GM19023 (cell line): ENCODE data around the gene HCFC1.

Source experiments
- ATAC-seq: cut with Tn5 transposase; IDR thresholded peaks from one replicate; pipeline ENCODE4 v1.9.1; 2021; ENCODE audit warnings: mild to moderate bottlenecking, moderate library complexity; ENCODE audit not compliant: unreplicated experiment

The HCFC1 gene

DNA sequence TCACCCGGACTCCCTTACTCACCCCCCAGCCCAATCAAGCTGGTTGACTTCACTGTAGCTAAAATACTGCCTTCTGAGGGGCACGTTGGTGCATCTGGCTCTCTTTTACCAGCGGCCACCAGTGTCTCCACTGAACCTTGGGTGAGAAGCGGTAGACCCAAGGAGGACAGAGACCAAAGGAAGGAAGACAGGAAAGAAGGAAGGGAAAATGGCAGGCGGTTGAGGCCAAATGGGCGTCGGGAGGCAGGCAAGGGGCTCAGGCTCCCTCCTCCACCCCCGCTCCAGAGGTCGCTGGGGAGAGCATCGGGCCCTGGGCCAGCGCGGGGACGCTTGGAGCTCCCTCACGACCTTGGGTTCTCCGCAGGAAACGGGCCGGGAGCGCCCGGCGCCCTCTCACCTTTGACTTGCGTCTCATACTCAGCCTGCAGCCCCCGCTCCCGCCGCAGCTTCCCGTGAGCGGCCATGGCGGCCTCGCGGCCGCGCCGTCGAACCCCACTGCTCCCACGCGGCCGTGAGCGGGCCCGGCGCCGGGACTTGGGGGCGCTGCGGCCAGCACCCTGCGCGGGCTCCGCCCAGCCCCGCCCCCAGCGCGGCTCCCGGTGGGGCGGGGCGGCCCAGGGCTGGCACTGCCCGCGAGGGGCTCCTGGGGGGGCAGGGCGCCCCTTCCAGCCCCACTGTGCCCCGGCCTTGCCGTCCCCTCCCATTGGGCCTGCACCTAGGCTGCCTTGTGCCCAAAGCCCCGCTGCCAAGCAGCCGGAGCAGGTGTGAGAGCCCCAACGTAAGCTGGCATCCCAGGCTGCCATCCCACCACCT is 45.7 kb downstream of the HCFC1 start, which contains the start of gene ARHGAP4:
Gene ARHGAP4, minus strand, starts transcription at position 526 of the 813 bp plus-strand sequence. Its CDS starts 62 bp downstream, at position 464.
- ATAC-seq, result no peak

DNA sequence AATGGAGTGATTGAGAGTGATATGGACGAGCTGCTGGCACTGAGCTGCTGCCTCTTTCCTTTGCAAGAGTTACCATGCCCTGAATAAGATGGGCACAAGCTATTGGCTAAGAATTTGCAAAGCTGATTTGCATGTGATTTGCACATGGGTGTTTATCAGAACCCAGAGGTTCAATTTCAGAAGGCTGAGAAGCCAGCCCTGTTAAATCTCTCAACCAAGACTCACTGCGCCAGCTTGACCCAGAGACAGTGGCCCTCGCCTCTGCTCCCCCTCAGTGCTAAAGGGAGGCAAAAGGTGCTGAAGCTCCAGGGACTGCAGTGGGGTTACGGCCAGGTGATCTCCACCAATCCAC is 46.3 kb downstream of the HCFC1 start:
- ATAC-seq, result no peak

DNA sequence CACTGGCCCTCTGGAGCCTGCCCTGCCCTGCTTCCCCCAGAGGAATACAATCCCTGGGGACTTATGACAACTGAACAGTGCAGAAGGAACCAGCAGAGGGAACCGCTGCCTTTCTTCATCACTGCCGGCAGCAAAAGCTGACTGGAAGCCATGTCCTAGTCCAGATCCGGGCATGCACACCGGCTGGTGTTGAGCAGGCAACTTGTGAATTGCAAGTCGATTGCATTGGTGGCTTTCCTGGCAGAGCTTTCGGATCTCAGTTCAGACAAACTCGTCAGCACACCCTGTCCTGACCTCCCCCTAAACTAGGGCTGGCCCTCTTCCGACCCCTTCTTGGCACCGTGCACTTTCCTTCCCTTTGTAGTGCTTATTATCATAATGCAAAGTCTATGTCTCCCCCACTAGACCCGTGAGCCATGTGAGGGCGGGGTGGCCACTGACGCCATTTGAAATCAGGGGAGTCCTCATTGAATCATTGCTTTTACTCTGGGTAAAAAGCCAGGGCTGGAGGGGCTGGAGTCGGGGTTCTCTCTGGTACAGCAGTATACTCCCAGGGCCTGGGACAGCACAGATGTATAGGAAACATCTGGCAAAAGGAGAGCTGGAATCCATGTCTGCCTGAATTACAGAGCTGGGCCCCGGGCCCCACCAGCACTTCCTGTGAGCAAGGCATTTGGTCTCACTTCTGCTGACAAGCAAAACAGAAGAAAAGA is 47.3 kb downstream of the HCFC1 start:
- no peak for ATAC-seq

DNA sequence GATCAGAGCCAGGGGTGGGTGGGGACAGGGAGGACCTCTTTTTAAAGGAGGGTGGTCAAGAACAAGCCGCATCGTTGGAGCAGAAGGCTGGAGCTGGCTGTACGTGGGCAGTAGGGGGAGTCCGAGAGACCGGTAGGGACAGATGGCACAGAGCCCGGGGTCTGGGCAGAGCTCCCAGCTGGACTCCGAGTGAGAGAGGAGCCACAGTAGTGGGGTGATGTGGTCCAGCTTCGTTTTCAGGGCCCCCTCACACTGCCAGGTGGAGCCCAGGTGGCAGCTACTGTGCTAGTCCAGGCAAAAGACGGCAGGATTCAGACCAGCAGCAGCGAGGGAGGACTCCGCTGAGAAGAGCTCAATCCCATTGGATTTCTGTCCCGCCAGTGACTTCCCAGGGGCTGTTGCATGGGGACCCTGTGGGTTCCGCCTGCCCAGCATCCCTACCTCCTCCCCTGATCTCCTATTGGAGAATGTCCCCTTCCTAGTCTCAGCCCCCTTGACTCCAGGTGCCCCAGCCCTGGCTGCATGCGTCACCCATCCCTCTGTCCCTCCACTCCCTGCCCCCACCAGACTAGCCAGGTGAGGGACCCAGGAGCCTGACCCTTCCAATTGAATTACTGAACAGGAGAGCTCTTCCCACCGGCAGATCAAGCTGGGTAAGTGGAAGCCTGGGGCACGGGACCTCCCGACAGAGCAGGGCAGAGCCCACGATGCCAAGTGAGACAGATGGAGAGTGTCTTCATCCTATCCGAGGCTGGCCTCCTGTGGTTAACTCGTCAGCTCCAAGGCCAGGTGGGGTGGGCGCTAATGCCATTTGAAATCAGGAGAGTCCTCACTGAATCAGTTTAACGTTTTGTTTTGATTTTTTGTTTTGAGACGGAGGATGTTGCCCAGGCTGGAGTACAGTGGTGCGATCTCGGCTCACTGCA is 48.4 kb downstream of the HCFC1 start:
- ATAC-seq, result no peak

DNA sequence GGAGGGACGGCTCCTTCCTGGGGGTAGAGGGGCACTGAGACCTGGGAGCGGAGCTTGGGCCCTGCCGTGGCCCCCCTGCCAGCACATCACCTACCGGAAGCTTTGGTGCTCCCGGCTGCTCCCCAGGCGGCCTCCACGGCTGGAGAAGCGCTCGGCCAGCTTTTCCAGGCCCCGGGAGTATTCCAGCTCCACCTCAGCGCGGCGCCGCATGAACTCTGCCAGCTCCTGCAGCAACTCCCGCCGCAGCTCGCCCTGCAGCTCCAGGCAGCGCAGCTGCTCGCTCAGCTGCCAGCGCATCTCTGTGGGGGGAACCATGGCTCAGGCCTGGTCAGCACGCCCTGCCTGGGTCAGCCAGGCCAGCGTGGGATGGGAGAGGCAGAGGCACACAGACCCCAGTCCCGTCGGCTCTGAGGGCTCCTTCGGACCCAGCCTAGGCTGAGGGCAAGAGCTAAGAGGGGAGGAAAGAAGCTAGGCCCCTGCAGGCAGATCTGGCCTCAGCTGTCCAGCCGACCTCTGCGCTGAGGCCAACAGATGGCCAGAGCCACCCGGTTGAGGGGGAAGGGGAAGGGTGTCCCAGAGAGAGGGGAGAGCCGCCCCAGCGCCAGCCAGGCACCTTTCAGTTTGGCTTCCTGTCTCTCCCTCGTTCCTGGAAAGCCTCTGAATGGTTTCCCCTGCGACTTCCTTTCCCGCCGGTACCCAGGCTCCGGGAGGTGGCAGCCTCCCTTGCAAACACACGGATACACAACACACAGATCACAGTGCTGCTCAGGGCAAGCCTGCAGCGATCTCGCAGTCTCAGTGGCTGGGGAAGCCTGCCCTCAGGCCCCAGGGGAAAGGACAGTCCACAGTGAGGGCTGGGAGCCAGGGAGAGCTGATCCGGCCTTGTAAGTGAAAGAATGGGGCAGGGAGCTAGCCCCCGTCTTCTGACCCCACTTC is 49.8 kb downstream of the HCFC1 start:
- ATAC-seq, result no peak

DNA sequence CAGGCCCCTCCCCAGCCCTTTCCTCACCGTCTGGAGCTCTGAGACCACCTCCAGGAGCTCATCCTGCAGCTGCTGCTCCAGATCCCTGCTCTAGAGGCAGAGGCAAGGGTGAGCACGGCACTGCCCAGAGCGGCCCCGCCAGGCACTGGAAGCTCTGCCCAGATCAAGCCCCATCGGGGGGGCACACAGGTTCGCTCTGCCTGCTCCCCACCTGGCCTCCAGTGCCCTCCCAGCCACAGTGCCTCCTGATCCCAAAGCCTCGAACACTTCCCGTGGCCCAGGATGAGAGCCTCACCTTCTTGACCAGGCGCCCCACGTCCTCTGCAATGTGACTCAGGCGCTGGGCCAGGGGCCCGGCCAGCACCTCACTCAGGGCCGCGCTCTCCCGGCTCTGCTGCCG is 50.5 kb downstream of the HCFC1 start:
- no peak for ATAC-seq

DNA sequence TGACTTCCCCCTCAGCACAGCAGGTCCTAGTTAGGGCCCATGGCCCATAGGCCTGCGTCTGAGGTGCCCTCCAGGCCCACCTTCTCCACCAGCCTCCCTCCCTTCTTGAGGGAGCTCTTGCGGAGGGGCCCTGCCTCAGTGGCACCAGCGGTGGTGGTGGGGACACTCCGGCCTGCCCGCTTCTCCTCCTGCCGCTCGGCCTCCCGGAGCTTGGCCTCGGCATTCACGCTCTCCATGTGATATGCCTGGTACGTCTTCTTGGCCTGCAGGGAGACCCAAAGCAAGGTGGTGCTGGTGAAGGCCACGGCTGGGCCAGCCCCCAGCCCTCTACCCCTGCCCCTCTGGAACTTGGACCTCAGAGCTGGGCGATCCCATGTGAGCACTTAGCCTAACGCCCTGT is 51.1 kb downstream of the HCFC1 start:
- no peak for ATAC-seq

DNA sequence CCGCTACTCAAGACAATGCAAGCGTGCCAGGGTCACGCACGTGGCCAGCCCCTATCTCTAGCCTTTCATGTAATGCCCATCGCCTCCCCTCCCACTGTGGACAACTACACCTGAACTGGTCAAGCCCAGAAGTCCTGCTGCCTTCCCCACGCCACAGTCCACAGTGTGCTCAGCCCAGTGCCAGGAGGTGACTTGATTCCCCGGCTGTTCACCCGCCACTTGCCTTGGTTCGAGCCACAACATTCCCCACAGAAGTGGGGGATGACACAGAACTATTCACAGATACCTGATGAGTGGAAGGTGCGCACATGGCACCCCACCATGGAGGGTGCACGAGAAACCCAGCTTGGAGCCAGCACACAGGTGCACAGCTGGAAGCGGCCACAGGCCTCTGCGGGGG is 52.3 kb downstream of the HCFC1 start:
- no peak for ATAC-seq

DNA sequence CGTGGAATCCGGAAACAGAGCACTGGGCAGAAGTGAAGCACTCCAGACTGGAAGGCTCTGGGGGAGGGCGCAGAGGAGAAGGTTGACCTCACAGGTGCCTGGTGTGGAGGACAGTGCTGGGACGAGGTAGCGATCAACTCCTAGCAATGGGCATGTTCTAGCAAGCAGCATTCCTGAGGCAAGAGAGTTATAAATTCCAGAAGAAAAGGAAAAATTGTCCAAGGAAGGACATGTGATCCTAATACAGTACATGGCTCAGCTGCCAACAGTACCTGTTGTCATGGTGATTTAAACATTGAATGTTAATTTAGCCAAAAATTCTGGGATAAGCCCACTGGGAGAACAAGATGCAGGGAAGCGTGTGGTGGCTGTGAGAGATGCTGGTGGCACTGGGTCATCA is 53.7 kb downstream of the HCFC1 start:
- ATAC-seq, result no peak

DNA sequence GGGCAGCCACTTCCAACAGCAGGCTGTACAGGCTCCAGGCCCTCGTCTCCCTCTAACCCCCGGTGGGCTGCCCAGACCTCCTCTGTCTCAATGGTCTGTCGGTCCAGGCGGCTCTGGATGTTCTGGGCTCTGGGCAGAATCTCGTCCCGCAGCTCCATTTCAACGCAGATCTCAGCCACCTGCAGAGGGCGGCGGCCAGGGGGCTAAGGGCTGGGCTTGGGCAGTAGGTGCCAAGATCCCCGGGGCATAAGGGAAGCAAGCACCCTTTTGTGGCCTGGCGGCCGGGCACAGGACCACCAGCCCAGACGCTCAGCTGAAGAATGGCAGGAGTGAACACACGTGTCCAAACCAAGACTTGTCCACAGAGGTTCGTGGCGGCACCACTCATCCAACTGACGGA is 57.9 kb downstream of the HCFC1 start:
- ATAC-seq, result no peak

DNA sequence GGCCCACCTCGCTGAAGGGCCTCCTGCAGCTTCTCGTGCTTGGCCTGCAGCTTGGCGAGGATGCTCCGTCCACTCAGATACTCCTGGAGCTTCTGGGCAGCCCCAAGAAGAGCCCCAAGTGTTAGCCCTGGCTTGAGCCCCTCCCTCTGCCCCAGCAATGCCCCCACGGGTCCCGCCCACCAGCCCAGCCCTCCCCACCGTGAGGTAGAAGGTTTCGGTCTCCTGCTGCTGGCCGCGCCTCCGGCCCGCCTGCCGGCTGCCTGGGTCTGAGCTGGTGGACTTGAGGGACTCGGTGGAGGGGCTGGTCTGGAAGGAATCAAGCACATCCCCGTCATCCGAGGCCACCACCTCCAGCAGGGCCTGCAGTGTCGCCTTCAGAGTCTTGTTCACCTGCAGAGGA is 58.4 kb downstream of the HCFC1 start:
- ATAC-seq, result no peak

DNA sequence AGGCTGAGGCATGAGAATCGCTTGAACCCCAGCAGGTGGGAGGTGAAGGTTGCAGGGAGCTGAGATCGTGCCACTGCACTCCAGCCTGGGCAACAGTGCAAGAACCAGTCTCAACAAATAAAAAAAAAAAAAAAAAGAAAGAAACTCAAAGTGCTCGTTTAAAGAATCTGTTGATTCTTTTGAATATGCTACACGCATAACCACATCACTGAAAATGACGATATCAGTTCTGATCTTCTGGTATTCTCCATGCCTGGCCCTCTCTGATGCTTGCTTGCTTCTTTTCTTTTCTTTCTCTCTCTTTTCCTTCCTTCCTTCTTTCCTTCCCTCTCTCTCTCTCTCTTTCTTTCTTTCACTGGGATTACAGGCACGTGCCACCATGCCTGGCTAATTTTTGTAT is 59.8 kb downstream of the HCFC1 start:
- no peak for ATAC-seq

DNA sequence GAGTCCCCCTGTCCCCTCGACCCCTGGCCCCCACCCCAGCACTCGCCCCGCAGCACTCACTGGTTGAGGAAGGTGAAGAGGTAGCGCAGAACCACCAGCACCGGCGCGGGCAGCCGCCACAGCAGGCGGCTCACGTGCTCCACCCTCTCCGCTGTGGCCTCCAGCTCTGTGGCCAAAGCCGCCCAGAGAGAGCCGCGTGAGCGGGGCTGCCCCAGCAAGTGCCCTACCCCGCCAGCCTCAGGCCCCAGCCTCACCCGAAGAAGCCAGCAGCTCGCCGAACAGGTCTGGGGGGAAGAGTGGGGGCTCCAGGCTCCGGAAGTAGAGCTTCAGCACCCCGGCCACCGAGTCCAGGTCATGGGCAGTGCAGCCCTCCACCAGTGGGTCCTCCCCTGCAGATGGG is 61.2 kb downstream of the HCFC1 start:
- ATAC-seq, result no peak

DNA sequence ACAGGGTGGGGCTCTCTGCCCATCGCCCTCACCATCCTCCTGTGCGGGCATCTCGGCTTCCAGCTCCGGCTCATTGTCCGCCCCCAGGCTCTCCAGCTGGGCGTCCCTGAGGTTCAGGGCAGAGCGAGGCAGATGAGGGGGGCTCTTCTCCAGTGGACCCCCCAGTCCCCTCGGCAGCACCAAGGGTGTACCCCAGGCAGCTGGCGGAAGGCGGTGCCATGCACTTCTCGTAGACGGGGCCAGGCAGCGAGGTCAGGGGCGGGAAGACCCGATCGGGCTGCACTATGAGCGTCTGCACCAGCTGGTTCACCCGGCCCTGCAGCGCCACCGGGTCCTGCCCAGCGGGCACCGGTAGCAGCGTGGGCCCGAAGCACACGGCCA is 61.6 kb downstream of the HCFC1 start:
- no peak for ATAC-seq

DNA sequence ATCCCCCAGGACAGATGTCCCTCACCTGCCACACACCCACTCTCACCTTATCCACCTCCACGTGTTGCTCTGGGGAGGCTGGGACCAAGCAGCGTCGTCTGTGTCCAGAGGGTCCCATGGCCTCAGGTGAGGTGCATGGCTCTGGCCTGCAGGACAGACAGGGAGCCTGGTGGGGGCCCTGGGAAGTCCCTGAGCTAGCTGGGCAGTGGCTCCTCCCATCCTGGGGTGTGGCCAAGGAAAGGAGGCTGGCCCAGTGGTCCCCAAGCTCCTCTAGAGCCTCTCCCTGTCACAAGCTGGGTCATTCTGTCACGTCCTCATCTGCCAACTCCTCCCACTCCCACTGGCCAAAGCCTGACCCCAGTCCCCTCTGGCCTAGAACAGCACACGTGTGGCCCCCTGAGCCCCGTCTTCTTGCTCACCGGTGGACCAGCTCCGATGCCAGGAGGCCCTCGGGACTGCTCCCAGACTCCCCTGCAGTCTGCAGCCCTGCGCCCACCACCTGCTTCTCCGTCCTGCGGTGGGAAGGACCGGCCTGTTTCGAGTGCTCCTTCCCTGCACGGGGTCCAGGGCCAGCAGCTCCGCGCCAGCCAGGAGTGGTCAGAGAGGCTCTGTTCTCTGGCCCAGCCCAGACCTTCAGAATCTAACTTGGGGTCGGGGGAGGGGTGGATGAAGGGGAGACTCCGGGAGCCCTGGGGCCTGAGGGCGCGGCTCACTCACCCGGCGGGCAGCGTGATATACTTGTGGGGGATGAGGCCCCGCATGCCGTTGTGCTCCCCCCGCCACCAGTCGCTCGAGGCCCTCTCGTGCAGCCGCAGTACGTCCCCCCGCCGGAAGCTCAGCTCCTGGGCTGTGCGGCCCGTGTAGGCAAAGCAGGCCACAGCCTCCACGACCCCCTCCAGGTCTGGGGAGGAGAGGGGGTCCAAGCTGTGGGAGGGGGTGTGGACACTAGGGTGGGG is 62.3 kb downstream of the HCFC1 start:
- ATAC-seq, result no peak

DNA sequence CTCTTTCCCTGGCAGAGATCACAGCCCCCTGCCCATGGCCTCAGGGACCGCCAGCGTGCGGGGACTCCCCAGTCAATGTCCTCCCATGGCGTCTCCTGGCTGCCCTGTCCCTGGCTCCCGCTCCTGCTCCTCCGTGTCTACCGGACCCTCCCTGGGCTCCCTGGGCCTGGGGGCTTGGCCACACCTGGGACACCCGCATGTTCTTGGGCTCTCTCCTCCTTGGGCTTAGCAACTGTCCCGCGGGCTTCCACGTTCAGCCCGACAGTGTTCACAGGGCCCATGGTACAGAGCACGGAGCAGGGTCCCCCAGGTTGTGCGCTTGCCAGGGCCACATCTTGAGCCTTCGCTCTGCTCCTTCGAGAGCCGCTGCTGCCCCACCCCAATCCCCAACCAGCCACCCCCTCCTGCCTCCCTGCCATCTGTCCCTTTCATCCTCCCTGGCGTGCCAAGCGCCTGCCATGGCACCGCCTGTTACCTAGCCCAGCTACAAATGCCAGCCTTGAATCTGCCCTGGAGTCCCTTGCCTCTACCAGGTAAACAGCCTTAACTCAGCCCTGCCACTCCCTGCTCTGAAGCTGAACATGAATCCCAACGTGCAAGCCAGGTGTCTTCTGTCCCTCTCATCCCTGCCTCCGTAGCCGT is 63.3 kb downstream of the HCFC1 start:
- ATAC-seq, result no peak

DNA sequence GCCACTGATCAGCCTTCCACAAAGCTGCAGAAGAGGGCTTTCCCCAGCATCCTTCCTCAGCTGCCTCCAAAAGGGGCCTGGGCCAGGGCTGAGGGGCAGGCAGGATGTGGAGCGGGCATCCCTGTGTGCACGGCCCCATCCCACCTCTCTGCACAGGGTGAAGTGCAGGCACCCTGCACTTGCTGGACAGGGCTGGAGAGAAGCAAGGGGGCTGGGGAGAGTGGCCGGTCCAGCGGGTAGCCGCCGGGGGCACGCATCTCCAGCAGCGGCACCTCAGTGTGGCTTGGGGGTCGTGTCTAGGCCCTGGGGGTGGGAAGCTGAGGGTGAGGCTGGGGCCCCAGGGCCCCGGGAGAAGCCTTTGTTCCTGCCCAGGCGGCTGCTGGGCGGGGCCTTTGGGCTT is 64.2 kb downstream of the HCFC1 start:
- ATAC-seq, result no peak

DNA sequence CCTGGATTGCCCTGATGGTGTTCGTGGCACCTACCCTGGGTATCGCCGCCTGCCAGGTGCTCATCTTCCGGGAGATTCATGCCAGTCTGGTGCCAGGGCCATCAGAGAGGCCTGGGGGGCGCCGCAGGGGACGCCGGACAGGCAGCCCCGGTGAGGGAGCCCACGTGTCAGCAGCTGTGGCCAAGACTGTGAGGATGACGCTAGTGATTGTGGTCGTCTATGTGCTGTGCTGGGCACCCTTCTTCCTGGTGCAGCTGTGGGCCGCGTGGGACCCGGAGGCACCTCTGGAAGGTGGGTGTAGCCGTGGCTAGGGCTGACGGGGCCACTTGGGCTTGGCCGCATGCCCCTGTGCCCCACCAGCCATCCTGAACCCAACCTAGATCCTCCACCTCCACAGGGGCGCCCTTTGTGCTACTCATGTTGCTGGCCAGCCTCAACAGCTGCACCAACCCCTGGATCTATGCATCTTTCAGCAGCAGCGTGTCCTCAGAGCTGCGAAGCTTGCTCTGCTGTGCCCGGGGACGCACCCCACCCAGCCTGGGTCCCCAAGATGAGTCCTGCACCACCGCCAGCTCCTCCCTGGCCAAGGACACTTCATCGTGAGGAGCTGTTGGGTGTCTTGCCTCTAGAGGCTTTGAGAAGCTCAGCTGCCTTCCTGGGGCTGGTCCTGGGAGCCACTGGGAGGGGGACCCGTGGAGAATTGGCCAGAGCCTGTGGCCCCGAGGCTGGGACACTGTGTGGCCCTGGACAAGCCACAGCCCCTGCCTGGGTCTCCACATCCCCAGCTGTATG is 65.3 kb downstream of the HCFC1 start:
- no peak for ATAC-seq
